GM18498 (cell line): Measurements from ENCODE around the gene RAMACL.
"Not testable (repeated sequence)": the region's sequence is repeated elsewhere in the genome, so short reads cannot be mapped to it uniquely, and the experiment has no call there.

Source experiments
- ATAC-seq: cut with Tn5 transposase; IDR thresholded peaks from one replicate; pipeline ENCODE4 v1.9.1; 2021; ENCODE audit warnings: mild to moderate bottlenecking, moderate library complexity; ENCODE audit not compliant: unreplicated experiment

Gene RAMACL

GRCh38 chr6:166597711-166598440 lies 11.4 kb upstream of the RAMACL start:
- ATAC-seq: no peak

GRCh38 chr6:166596776-166597507 lies 10.5 kb upstream of the RAMACL start:
- no peak for ATAC-seq

GRCh38 chr6:166595949-166596348 lies 9.5 kb upstream of the RAMACL start:
- no peak for ATAC-seq

- ATAC-seq: no peak
Observed at GRCh38 chr6:166595061-166595780, 8.7 kb upstream of the RAMACL start.

- no peak for ATAC-seq
Observed at GRCh38 chr6:166592821-166593220, 6.3 kb upstream of the RAMACL start.

GRCh38 chr6:166591961-166592520 lies 5.6 kb upstream of the RAMACL start:
- ATAC-seq: no peak

- ATAC-seq: no peak
Observed at GRCh38 chr6:166591026-166591425, 4.5 kb upstream of the RAMACL start.

GRCh38 chr6:166589786-166590574 lies 3.5 kb upstream of the RAMACL start:
- ATAC-seq: no peak

GRCh38 chr6:166589337-166589731 lies 2.9 kb upstream of the RAMACL start:
- ATAC-seq: no peak

- ATAC-seq: peak; percentile 31
Observed at GRCh38 chr6:166588691-166589336, 2.3 kb upstream of the RAMACL start.

GRCh38 chr6:166587631-166588413 lies 1.3 kb upstream of the RAMACL start:
- ATAC-seq: peak; percentile 72

- no peak for ATAC-seq
Observed at GRCh38 chr6:166584853-166585429, 1.5 kb downstream of the RAMACL start.

- ATAC-seq: no peak
Observed at GRCh38 chr6:166584155-166584554, 2.3 kb downstream of the RAMACL start.

- no peak for ATAC-seq
Observed at GRCh38 chr6:166583230-166583965, 3.1 kb downstream of the RAMACL start.

- no peak for ATAC-seq
Observed at GRCh38 chr6:166582258-166582657, 4.2 kb downstream of the RAMACL start.

GRCh38 chr6:166581801-166582200 lies 4.7 kb downstream of the RAMACL start:
- ATAC-seq: not testable (repeated sequence)

- ATAC-seq: no peak
Observed at GRCh38 chr6:166581091-166581511, 5.4 kb downstream of the RAMACL start.
